HG03575 (cell line): ENCODE data around the gene ADAMTS19.
"Not testable (repeated sequence)": the region's sequence is repeated elsewhere in the genome, so short reads cannot be mapped to it uniquely, and the experiment has no call there.

ENCODE experiments used
- ATAC-seq: cut with Tn5 transposase; IDR thresholded peaks from one replicate; pipeline ENCODE4 v1.9.1; 2021; ENCODE audit not compliant: unreplicated experiment, insufficient number of reproducible peaks, low FRiP score; ENCODE audit errors: extremely low read depth

ADAMTS19 gene, protein sequence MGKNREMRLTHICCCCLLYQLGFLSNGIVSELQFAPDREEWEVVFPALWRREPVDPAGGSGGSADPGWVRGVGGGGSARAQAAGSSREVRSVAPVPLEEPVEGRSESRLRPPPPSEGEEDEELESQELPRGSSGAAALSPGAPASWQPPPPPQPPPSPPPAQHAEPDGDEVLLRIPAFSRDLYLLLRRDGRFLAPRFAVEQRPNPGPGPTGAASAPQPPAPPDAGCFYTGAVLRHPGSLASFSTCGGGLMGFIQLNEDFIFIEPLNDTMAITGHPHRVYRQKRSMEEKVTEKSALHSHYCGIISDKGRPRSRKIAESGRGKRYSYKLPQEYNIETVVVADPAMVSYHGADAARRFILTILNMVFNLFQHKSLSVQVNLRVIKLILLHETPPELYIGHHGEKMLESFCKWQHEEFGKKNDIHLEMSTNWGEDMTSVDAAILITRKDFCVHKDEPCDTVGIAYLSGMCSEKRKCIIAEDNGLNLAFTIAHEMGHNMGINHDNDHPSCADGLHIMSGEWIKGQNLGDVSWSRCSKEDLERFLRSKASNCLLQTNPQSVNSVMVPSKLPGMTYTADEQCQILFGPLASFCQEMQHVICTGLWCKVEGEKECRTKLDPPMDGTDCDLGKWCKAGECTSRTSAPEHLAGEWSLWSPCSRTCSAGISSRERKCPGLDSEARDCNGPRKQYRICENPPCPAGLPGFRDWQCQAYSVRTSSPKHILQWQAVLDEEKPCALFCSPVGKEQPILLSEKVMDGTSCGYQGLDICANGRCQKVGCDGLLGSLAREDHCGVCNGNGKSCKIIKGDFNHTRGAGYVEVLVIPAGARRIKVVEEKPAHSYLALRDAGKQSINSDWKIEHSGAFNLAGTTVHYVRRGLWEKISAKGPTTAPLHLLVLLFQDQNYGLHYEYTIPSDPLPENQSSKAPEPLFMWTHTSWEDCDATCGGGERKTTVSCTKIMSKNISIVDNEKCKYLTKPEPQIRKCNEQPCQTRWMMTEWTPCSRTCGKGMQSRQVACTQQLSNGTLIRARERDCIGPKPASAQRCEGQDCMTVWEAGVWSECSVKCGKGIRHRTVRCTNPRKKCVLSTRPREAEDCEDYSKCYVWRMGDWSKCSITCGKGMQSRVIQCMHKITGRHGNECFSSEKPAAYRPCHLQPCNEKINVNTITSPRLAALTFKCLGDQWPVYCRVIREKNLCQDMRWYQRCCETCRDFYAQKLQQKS

DNA sequence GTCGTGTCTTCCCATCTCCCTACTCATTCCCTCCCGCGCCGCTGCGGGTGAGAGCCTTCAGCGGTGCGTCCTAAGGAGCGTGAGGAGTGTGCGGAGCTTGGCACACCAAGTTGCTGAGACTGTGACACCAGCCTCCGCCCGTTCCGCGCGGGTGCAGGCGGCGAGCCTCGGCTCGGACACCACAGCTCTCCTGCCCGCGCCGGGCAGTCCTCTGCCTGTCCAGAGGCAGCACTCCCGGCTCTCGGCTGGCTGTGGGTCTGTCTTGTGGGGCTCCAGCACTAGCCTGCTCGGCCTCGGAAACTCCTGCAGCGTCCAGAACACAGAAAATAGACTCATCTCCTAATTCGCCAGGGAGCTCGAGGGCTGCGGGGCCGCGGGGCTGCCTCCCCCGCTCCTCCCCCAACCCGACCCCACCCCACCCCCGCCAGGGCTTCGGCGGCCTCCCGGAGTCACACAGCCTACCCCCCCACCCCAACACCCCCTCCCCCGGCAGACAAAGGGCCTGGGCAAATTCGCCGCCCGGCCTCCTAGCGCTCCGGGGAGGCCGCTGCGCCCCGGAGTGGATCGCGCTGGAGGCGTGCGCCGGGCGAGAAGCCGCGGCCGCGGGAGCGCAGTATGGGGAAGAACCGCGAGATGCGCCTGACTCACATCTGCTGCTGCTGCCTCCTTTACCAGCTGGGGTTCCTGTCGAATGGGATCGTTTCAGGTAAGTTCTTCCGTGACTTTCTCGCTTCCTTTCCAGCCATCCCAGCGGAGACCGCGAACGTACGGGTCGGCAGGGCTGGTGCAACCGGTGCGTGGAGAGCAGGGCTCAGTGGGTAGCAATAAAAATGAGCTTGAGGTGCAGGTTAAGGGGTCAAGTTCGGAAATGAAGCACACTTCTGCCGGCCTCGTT is at the start of gene ADAMTS19:
ADAMTS19 (plus strand) TSS at position 522 of the 895 bp plus-strand sequence; CDS start at position 616, 94 bp downstream.
- ATAC-seq: no peak

DNA sequence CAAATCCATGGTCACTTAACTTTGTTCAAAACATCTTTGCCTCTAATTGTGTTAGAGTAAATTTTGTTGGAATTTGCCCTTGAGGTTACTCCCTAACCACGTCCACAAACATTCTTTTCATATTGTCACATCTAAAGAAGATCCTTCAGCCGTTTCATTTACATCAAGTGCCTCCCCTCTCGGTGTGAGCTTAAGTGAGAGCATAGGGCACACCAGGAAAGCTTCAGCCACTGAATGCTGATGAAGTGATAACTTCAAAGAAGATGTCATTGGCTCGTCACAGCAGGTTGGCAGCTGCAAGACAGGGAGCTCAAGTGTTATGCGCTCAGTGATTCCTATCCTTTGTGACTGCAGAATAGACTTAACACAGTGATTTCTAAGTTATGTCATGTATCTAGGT is 49.6 kb upstream of the ADAMTS19 start:
- ATAC-seq: no peak

DNA sequence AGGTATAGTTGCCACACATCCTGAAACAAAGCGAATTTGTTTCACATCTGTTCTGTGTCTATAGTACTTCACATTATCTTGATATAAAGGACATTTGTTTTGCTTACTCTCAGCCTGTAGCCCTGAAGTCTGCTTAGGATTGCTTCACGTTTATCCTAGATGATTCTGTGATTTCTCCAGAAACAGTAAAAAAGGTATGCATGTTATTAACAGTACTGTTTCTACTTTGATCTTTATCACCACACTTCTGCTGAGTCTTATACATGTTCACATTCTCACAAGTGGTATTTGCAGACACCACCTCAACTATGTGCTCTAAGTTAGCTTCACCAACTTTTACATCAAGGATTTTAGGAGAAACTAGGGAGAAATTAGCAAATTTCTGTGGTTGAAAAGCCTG is 47.4 kb upstream of the ADAMTS19 start:
- ATAC-seq: no peak

DNA sequence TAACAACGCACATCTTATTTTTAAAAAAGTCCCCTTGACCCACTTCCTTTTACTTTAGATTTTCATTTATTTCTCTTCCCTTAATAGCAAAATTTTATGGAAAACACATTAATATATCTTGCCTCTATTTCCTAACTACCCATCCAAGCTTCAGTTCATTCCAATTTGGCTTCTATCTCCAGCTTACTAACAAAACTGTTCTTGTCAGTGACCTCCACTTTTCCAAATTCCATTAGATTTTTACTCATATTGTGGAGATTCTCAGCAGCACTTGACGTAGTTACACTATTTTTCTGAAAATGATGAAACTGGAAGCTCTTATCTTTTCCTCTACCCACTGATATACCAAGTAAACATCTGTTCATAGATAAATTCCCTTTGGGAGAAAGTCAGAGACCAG is 46.5 kb upstream of the ADAMTS19 start:
- no peak for ATAC-seq

DNA sequence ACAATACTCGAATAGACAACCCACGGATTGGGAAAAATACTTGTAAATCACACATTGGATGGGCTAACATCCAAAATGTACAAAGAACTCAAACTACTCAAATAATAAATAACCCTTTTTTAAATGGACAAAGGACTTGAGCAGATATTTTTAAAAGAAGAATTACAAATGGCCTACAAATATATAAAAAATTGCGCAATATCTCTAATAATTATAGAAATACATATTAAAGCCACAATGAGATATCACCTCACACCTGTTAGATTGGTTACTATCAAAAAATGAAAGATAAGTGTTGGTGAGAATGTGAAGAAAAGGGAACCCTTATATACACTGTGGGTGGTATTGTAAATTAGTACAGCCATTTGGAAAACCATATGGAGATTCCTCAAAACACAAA is 40.8 kb upstream of the ADAMTS19 start:
- no peak for ATAC-seq

DNA sequence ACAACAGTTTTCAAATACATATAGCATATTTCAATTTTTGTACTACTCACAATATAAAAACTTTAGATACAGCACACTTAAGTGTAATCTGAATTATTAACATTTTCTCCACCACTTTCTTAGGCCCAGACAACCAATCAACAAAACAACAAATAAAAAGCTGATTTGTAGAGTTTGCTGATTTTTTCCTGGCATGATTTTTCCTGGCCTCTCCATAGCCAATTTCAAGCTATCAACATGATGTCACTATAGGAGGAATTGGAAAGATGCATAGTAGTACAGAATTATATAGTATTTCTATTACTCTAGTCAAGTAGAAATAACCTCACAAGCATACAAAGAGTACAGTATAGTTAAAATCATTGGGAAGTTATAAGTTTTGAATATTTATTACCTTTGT is 35.1 kb upstream of the ADAMTS19 start:
- ATAC-seq: no peak

DNA sequence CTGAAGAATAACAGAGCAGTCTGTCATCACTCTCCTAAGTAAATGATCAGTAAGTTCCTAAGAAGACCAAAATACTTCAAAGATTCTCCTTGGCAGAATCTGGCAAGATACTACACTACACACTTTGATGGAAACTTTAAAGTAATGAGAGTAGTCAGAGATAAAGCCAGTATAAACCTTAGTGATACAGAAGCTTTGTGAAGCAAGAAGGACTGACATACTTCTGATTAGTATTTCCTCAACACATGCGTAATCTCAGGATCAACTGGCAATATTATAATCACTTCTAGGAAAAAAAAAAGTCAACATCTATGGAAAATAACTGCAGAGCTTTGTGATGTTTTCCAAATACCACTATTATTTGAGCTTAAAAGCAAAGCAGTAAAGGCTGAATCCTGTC is 34.0 kb upstream of the ADAMTS19 start:
- ATAC-seq: no peak

DNA sequence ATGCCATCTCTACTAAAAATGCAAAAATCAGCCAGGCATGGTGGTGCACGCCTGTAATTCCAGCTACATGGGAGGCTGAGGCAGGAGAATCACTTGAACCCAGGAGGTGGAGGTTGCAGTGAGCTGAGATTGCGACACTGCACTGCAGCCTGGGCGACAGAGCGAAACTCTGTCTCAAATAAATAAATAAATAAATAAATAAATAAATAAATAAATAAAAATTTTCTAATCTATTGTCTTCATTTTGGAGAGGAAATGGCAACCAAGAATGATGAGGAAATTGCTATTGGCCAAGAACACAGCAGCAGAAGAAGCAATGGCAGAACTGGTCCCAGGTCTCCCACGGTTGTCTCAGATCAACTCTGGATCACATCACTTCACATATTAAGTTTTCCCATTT is 31.5 kb upstream of the ADAMTS19 start:
- ATAC-seq: not testable (repeated sequence)

DNA sequence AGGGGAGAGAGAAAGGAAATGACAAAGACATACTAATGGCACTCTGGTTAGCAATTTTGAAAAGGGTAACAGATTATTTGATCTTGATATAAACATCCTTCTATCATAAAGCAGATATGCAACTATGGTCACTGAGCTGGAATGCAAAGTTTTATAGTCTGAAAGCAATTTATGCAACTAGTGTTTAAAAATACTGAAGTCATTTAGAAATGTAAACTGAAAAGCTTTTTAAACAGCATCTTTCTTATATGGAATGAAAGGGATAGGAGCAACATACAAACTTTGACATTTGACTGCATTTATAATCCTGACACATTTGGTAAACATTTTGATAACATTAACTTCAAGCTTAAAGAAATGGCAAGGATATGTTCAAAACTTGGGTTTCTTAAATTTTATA is 28.7 kb upstream of the ADAMTS19 start:
- ATAC-seq: no peak

DNA sequence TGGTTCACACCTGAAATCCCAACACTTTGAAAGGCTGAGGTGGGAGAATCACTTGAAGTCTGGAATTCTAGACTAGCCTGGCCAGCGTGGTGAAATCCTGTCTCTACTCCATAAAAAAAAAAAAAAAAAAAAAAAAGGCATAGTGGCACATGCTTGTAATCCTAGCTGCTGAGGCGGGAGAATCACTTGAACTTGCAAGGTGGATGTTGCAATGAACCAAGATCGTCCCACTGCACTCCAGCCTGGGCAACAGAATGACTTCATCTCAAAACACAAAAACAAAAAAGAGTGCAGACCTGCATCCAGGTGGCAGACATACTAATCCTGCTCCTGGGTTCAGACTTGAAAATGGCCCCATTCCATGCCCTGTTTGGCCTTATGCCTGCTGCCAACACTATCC is 21.8 kb upstream of the ADAMTS19 start:
- ATAC-seq: no peak

DNA sequence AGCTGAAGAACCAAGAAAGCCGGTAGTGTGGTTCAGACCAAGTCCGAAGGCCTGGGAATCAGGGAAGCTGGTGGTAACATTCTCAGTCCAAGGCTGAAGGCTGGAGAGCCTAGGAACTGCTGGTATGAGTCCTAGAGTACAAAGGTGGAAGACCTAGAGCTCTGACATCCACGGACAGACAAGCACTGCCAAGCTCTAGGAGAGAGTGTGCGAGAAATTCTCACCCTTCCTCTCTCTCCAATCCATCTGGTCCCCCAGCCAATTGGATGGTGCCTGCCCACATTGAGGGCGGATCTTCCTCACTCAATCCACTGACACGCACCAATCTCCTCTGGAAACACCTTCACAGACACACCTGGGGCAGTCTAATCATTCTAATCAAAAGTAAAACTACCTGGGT is 19.7 kb upstream of the ADAMTS19 start:
- no peak for ATAC-seq

DNA sequence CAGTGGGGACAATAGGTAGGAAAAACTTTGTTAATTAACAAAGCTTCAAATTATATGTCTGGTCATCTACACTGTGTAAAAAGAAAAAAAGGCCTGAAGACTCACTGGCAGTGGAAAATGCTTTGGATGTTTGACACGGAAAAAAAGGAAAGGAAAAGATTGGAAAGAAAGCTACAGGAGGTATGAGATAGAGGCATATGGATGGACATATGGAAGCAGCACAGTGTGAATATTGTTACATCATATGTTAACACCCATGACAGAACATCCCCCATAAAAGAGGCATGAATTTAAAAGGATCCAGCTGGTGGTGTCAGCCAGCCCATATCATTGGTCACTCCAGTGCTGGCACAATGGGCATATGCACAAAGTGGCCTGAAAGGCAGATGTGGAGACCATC is 19.0 kb upstream of the ADAMTS19 start:
- ATAC-seq: no peak

DNA sequence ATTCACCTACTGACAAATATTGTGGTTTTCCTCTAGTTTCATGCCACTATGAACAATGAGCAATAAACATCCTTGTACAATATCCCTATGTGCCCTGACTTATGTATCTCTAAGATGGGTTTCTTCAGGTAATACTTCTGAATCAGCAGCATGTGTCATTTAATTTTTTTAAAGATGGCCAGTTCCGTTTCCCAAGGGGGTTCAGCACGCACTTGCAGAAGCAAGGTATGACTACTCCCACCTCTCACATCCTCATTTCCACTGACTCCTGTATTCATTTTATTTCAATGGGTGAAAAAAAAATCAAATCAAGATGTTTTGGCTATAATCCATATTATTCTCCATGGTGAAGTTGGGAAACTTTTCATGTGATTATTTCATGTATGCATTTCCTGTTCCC is 14.7 kb upstream of the ADAMTS19 start:
- ATAC-seq: no peak

DNA sequence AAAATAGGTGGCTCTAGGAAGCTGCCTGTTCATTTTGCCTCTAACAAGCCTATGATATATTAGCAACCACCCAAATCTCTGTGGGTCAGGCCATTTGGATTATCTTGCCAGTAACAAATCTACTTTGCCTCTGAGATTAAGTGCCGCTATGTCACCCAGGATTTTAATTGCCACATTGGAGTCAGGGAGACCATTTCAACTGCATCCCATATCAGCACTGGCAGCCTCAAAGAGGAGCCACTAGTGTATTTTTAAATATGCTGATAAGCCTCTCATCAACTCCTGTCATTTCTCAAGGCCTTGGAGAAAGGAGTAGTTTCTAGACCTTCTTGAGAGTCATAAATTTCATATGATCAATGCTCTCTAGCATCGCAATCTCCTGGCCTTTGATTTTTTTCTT is 12.1 kb upstream of the ADAMTS19 start:
- no peak for ATAC-seq

DNA sequence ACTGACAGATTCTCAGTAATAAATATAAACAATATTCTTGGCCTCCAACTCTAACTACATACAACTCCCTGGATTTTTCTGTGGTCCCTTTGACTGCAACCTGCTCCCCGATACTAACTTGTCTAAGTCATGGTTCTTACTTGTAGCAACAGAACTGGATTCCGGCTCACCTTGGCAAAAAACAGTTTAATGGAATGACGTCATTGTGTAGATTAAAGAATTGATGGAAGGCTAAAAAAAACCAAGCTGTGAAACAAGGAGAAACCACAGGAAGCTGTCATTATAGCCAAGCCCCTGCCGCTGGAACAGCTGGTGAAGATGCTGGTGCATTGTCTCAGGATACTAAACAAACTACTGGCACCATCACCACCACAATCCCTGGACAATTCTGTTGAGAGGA is 11.4 kb upstream of the ADAMTS19 start:
- ATAC-seq: no peak

DNA sequence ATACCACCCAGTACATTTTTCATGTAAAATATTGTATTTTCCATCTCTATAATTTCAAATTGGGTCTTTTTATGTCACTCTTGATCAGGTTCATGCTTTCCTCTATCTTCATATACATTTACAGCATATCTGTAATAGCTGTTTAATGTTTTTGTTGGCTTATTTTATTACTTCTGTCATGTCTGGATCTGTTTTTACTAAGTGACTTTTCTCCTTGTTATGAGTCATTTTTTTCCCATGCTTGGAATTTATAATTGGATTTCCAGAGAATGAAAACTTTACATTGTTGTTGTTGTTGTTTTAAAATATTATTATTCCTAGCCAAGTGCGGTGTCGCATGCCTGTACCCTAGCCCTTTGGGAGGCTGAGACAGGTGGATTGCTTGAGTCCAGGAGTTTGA is 5.6 kb upstream of the ADAMTS19 start:
- ATAC-seq: no peak

DNA sequence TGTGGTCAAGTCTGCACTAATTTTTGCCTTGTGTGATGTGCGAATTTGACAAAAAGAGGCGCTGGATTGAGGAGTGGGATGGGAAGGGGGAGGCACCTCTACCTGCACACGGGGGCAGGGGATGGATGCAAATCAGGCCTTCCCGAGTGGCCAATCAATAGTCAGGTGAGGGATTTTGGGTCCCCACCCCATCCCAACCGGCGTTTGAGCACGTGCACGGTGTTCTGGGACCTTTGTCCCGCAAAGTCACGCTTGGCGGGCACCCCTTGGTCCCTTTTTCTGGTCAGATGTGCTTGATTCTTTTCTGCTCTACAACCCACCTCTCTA is 685 bp upstream of the ADAMTS19 start:
- no peak for ATAC-seq

DNA sequence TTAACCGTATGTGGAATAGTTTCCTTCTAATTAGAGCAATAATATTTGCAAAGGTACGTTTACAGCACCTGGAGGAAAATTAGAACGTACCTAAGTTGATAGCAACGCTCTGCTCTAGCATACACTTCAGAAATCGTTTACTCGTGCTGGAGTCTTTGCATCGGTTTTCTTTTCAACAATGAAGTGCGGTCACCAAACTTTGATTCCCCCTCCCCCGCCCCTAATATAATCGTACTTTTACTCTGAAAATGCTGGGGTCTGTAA is 506 bp downstream of the ADAMTS19 start:
- ATAC-seq: no peak
